ENCODE data around the gene ERN2. TPM values are rescaled to one million over a fixed set of nuclear protein-coding genes. Genes with fewer than 3 reads are reported as not detected.

Gene ERN2
- total and polyA plus RNA-seq, 9 of the 15 experiments (the other 6 are each of a cell fraction or from before 2014, with no cell fraction given) = 0.07 to 1.5 (median 0.51) TPM; not detected in 3

DNA sequence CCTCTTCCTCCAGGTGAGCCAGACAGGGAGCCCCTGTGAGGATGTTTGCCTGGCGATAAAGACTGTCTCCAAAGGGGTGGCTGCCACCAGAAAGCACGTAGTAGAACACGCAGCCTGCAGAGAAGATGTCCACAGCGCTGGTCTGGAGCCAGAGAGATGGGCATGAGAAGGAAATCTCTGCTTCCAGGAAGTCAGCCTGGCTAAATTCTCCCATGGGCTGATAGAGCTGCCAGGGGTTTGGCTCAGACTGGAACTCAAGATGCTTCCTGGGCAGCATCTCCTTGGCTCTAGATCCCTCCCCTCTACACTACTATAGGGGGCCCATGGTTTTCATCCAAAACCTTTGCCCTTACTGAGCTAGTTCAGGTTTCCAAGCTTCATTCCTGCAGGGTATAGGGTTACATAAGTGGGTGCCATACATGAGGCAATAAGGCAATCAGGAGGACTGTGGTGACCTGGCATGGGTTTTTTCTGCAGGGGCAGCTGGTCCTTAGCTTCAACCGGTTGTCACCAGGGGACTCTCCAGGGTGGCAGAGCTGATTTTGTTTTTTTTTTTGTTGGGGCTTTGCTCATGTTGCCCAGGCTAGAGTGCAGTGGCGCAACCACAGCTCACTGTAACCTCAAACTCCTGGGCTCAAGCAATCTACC lies 20.7 kb downstream of the ERN2 start:
- POLR2A ChIA-PET = interaction anchor here (0.6 to 6.4 kb wide), 6 partner anchors 7 to 846 kb away, joined by 3 to 54 read pairs (median 8); partner anchors contain the start of gene PLK1
- TF ChIP-seq RBM39 (optimal IDR thresholded peaks at IDR 0.05; ENCODE audit: low read depth, low read length) = no peak
- no peak for TF ChIP-seq MEIS2 (IDR thresholded peaks at IDR 0.05; ENCODE audit: partially characterized antibody)
- TF ChIP-seq ZNF316 (IDR thresholded peaks at IDR 0.05) = no peak
- no peak for TF ChIP-seq SAFB2 (IDR thresholded peaks at IDR 0.05; ENCODE audit: borderline replicate concordance, low read depth, low read length, severe bottlenecking)
- TF ChIP-seq, protein P1, sequence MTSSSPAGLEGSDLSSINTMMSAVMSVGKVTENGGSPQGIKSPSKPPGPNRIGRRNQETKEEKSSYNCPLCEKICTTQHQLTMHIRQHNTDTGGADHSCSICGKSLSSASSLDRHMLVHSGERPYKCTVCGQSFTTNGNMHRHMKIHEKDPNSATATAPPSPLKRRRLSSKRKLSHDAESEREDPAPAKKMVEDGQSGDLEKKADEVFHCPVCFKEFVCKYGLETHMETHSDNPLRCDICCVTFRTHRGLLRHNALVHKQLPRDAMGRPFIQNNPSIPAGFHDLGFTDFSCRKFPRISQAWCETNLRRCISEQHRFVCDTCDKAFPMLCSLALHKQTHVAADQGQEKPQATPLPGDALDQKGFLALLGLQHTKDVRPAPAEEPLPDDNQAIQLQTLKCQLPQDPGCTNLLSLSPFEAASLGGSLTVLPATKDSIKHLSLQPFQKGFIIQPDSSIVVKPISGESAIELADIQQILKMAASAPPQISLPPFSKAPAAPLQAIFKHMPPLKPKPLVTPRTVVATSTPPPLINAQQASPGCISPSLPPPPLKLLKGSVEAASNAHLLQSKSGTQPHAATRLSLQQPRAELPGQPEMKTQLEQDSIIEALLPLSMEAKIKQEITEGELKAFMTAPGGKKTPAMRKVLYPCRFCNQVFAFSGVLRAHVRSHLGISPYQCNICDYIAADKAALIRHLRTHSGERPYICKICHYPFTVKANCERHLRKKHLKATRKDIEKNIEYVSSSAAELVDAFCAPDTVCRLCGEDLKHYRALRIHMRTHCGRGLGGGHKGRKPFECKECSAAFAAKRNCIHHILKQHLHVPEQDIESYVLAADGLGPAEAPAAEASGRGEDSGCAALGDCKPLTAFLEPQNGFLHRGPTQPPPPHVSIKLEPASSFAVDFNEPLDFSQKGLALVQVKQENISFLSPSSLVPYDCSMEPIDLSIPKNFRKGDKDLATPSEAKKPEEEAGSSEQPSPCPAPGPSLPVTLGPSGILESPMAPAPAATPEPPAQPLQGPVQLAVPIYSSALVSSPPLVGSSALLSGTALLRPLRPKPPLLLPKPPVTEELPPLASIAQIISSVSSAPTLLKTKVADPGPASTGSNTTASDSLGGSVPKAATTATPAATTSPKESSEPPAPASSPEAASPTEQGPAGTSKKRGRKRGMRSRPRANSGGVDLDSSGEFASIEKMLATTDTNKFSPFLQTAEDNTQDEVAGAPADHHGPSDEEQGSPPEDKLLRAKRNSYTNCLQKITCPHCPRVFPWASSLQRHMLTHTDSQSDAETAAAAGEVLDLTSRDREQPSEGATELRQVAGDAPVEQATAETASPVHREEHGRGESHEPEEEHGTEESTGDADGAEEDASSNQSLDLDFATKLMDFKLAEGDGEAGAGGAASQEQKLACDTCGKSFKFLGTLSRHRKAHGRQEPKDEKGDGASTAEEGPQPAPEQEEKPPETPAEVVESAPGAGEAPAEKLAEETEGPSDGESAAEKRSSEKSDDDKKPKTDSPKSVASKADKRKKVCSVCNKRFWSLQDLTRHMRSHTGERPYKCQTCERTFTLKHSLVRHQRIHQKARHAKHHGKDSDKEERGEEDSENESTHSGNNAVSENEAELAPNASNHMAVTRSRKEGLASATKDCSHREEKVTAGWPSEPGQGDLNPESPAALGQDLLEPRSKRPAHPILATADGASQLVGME (CRISPR knock-in tag; IDR thresholded peaks at IDR 0.05) = no peak
- no peak for TF ChIP-seq ZNF354B (CRISPR knock-in tag; IDR thresholded peaks at IDR 0.05)
- TF ChIP-seq TSC22D4 (tag; IDR thresholded peaks at IDR 0.05) = no peak
- TF ChIP-seq HNRNPH1 (optimal IDR thresholded peaks at IDR 0.05; ENCODE audit: low read depth, low read length) = no peak
- TF ChIP-seq PPARD (CRISPR knock-in tag; IDR thresholded peaks at IDR 0.05) = no peak
- TF ChIP-seq, protein P2, sequence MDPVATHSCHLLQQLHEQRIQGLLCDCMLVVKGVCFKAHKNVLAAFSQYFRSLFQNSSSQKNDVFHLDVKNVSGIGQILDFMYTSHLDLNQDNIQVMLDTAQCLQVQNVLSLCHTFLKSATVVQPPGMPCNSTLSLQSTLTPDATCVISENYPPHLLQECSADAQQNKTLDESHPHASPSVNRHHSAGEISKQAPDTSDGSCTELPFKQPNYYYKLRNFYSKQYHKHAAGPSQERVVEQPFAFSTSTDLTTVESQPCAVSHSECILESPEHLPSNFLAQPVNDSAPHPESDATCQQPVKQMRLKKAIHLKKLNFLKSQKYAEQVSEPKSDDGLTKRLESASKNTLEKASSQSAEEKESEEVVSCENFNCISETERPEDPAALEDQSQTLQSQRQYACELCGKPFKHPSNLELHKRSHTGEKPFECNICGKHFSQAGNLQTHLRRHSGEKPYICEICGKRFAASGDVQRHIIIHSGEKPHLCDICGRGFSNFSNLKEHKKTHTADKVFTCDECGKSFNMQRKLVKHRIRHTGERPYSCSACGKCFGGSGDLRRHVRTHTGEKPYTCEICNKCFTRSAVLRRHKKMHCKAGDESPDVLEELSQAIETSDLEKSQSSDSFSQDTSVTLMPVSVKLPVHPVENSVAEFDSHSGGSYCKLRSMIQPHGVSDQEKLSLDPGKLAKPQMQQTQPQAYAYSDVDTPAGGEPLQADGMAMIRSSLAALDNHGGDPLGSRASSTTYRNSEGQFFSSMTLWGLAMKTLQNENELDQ (CRISPR knock-in tag; IDR thresholded peaks at IDR 0.05; ENCODE audit: borderline replicate concordance) = no peak
- TF ChIP-seq CAMTA2 (CRISPR knock-in tag; conservative IDR thresholded peaks at IDR 0.05) = no peak
- TF ChIP-seq ZNF146 (CRISPR knock-in tag; IDR thresholded peaks at IDR 0.05; ENCODE audit: unreplicated experiment) = no peak
- no peak for TF ChIP-seq GABPB1 (CRISPR knock-in tag; IDR thresholded peaks at IDR 0.05)
- TF ChIP-seq RBBP5 (IDR thresholded peaks at IDR 0.05; ENCODE audit: borderline replicate concordance, insufficient read depth, low read length, poor library complexity, severe bottlenecking) = no peak
- TF ChIP-seq GATAD2A (IDR thresholded peaks at IDR 0.05) = no peak
- TF ChIP-seq U2AF2 (optimal IDR thresholded peaks at IDR 0.05; ENCODE audit: low read depth, low read length) = no peak
- DNase-seq (ENCODE audit: extremely low read depth in 1 of 4, low spot score in 3 of 4) = no peak
- Histone ChIP-seq H3K9me1 (ENCODE audit: control insufficient read depth, insufficient read depth, low read length) (no peaks in the 10 kb centered on the region), H4K20me1 (replicated peaks; ENCODE audit: control insufficient read depth, insufficient read depth, low read length) (no peaks in the 10 kb centered on the region), H3K36me3 (ENCODE audit: control insufficient read depth, insufficient read depth, low read length) (peaks cover 46% of the 10 kb centered on the region), H3K4me3 (no peak overlapping the region), H2AFZ (ENCODE audit: low read depth, low read length) (no peak overlapping the region), H3K27ac (ENCODE audit: extremely low read depth, low read depth, low read length) (no peak overlapping the region), H3K27me3 (ENCODE audit: control insufficient read depth in 2 of 2, insufficient read depth in 2 of 2, low read length in 2 of 2) (no peaks in the 10 kb centered on the region), H3K9ac (ENCODE audit: insufficient read depth in 1 of 2, low read depth in 2 of 2, low read length in 2 of 2) (no peak overlapping the region), H3K79me2 (ENCODE audit: control insufficient read depth, insufficient read depth, low read length) (no peaks in the 10 kb centered on the region), H3K4me1 (replicated peaks in 1 of 2; ENCODE audit: control insufficient read depth in 2 of 2, insufficient read depth in 2 of 2, low read length in 2 of 2) (peaks cover 2 to 27% of the 10 kb centered on the region in 2 experiments; a peak in 4 of 5 replicates), H3K4me2 (ENCODE audit: insufficient read depth, low read length) (no peak overlapping the region), H3K9me3 (replicated peaks; ENCODE audit: control insufficient read depth, insufficient read depth, low read depth, low read length) (no peaks in the 10 kb centered on the region)
- BruUV-seq (replicated peaks) = no TSS peak
- intact Hi-C loops (cut with micrococcal nuclease) = no loop called here
- in situ Hi-C loops (cut with MboI) = no loop called here
- ATAC-seq = no peak
- 89% methylated on average over 5 of the region's 6 CpGs for WGBS (ENCODE audit: insufficient coverage, low coverage, missing lambda C conversion rate)
- CTCF ChIA-PET (ENCODE audit: low intra/inter-chr PET ratio) = no interaction called here
- FAIRE-seq = no peak
